Activated CD8-positive, alpha-beta memory T cell treated with anti-CD3 and anti-CD28 coated beads, Interleukin-2, amount 50 U/mL, for 4 hours (primary cell): ENCODE data around the gene PRIMA1.

Experiments
- DNase-seq: peaks from one replicate; pipeline ENCODE4 v3.0.0-alpha.2; 2020

PRIMA1 gene

DNA sequence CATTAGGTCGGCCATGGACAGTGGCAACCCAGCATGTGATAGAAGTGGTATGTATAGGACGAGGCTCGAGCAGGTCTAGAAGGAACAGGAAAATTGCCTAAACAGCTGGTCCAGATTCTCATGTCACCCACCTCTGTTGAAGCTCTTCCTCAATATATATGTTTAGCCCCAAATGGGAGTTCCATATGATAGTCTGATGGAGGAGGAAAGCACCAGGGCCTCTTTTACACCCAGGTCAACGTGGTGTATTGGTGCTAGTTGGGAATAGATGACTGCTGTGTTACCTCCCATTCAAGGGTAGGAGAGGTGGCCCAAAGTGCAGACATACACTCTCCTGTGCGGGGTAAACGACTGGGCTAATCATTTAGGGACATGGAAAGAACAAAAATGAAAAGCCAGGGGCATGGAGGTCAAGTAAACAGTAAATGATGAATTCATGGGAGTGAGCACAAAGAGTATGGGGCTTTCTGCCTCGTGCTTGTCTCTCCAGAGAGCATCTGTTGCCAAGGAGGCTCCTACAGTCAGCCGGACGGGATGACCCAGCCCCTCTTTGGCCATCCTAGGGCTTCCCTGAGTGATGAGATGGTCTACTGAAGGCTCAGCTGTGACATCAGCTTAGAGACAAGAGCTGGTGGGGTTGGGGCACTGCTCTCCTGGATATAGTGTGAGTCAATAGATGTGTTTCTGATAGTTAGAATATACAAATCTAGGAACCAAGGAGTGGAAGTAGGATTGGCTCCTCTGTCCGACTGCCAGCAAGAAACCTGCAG is 5.5 kb upstream of the PRIMA1 start:
- DNase-seq, result no peak

DNA sequence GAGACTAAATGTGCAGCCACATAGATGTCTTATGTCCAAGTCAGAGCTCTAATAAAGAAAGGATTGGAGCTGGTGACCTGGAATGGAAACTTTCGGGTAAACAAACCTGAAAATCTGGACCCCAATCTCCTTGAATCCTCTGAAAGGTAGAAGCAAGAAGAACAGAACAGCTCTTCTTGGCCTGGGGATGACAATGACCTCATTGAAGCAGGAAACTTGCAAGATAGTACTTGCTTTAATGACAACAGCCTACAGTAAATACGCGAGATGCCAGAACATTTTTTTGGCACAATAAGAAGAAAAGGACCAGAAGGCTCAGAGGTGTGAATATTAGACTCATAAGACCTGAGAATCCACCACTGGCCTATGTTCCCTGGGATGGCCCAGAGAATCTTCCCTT is 4.1 kb upstream of the PRIMA1 start:
- DNase-seq, result no peak

DNA sequence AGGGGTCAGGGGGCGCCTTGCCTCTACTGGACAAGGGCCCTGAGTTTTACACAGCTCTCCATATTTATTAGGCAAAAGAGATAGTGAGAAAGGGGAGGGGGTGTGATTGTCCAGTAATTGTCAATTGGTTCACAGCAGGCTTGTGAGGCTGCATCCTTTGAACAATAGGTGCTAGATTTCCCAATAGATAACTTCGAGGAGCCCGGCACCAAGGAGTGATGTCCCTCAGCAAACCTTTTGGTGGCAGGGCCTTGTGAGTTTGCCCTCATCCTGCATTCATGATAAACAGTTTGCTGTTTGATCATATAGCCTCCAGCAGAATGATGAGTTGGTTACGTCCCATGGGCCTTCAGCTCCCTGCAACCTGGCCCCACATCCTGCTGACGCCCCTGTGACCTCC is 2.7 kb upstream of the PRIMA1 start:
- DNase-seq, result no peak

DNA sequence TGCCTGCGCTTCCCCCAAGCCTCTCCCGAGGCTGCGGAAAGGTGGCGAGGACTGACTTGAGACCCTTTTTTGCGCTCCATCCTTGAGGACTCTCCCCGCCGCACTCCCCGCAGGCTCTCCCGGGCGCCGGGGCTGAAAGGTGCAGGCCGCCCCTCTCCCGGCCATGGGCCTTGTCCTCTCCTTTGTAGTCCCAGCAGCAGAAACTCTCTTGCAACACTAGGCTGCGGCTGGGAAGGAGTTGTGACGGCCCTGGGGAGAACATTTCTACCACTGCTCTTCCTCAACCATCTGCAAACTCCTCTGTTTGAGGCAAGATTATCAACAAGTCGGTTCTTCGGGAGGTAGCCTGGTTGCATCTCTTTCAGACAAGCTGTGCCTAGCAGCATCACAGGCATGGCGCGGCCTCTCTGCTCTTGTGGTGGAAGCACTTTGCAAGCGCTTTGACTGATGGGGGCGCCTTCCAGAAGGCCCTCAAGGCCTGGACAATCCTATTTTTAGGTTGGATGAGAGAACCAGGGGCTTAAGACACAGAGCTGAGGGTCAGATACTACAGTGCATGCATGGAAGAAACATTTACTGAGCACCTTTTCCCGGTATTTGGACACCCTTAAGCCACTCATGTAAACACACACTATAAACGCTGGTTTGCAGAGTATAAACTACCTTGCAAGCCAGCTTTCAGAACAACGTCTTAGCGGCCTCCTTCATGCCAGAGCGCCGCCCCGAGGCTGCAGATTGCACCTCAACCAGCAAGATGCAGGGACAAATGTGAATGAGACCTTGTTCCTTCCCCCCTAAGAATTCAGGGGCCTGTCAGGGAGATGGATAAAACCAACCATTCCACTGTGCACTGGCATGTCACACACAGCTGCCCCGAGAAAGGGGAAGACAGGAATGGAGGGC is 1.2 kb upstream of the PRIMA1 start:
- DNase-seq, result no peak

DNA sequence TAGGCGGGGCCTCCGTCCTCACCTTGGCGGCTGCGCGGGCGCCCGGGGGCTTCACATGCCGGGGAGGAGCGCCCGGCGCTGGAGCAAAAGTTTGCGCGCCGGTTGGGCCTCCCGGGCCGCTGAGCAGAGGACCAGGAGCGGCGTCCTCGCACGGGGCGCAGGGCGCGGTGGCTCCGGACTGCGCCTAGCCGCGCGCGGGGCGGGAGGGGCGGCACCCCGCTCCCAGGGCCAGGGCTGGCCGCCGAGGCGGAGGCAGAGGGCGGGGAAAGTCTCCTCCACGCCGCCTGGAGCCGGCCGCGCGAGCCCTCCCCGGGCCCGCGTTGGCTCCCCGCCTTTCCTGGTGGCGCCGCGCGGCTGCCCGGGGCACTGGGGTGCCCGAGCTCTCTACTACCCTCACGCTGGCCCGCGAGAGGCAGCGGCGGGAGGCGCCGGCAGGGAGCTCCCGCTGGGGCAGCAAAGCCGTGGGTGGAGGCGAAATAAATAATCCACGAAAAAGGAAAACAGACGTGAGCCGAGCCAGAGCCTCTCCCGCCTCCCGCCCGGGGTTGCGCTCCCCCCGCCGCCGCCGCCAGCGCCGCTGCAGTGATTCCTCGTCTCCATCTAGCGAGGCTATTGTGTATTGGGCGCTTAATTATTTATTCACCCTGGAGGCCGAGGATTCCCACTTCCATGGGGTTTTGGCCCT is 400 bp upstream of the PRIMA1 start:
- no peak for DNase-seq

DNA sequence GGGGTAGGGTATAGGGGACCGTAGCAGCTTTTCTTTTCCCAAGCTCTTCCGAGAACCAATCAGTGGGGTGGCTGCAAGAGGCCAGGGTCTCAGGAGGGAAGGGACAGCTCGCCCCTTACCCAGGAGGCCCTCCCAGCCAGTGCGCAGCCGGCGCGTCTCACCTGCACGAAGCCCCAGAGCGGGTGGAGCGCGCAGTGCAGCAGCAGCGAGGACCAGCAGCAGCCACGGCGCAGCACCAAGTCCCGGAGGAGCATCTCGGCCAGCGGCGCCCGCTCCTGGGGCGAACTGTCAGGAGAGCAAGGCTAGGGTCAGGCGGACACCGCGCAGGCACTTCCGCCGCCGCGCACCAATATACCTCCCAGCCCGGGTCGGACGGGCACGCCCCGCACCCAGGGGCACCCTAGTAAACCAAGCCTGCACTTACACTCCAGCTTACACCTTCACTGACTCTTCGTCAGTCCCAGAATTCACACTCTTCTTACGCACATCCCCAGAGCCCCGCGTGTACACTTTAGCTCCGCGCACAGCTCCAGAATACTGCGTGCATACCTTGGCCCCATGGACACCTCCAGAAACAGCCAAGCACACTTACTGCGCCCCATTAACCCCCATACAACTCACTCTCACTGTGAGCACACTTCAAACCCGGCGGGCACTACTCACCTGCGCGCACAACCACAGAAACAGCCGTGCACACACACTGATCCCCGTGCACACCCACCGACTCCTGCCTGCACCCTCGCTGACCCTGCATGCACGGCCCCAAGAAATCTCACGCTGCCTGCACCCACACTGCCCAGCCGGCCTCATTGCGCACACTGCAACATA is 606 bp downstream of the PRIMA1 start:
- no peak for DNase-seq

DNA sequence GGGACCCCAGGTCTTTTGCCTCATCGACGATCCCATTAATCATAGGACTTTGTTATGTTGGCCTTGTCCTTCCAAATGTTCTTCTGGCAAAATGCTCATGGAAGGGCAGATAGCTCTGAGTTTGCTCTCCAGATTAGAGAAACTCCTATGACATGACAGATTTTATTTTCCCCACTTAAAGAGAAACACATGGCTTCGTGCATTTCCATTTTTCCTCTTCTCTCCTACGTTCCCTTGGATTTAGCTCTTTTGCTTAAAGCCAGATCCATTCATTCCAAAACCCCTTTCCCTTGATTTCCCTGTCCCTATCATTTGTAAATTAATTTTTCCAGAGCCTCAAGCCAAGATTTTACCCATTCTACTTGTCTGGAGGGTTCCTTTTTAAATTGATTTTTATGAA is 2.9 kb downstream of the PRIMA1 start:
- no peak for DNase-seq

DNA sequence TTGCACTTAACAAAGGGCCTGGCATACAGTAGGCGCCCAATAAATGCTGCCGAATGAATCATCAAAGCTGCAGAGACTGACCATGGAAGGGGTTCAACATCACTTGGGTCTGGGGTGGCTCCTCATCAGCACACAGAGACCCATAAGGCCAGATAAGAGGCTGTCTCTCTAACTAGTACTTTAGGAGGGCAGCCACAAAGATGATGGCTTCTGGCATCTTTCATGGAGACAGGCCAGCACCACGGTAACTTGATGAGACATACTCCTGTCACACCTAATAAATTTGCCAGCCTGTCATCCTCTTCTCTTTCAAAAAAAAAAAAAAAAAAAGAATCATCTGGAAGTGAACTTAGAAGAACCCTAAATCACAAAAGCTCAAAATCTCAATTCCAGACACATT is 3.4 kb downstream of the PRIMA1 start:
- no peak for DNase-seq

DNA sequence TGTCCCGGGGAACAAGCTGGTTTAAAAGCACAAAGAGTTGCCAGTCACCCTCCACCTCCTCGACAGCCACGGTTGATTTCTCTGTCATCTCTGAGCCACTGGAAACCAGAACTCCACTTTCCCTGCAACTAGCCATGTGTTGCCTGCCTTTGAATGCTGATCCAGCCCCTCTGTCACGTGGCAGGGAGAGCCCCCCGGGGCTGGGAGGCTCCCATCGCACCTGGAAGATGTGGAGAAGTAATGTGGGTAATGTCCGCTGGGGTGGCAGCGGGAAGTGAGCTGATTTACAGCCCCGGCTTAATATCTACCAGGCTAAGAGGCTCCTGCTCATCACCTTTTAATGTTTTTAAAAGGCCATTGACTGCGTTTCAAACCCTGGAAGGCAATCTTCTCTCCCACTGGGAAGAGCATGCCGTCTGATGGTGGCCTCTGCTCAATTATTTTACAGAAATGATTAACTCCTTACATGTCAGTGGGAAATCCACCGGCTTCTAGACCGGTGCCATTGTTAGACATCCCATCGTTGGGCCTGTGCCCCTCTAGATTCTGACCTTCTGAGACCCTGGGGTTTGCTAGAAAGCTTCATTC is 7.4 kb downstream of the PRIMA1 start:
- no peak for DNase-seq

DNA sequence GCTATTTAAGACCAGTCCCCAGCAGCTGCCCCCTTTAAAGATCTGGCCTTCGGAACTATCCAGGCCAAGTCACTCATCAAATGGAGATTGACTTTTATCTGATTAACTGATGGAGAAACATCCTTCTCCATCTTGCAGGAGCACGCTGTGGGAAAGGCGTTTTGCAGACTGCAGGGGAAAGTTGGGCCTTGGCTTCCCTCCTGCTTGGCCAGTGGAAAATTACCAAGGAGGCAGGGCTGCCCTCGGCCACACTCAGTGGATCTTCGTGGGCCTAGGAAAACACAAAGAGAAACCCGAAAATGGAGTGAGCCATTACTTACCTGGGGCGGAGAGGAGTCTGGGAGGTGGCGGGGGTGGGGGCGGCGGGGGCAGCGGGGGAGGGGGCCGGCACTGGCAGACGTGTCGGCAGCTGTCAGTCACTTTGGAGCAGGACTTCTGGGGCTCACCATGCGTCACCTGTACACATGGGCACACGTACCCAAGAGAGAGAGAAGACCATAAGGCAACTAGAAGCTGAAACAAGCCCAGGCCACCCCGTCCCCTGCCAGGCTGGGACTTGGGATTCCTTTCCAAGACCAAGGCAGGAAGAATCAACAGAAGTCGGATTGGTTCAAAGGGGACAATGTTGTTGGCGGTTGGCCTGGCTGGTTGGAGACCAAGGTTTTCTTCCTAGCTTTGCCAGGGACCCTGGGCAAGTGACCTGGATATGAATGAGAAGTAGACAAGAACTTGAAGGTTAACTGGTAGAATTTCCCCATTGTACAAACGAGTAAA is 9.2 kb downstream of the PRIMA1 start:
- no peak for DNase-seq

DNA sequence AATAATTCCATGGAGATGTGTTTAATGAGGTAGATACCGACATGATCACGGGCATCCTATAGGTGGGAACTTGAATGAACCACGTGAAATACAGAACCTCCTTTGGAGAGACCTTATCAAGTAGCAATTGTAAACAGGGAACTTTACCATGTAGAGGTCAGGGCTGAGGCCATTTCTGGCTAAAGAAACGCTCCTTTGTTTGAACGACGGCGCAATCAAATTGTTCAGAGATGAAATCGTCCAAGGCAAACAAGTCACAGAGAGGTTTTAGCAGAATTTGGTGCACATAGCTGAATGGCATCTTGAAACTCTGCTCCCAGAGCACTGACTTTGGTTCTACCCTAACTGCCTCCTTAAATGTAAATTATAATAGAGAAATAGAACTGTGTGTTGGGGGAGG is 9.8 kb downstream of the PRIMA1 start:
- DNase-seq, result no peak

DNA sequence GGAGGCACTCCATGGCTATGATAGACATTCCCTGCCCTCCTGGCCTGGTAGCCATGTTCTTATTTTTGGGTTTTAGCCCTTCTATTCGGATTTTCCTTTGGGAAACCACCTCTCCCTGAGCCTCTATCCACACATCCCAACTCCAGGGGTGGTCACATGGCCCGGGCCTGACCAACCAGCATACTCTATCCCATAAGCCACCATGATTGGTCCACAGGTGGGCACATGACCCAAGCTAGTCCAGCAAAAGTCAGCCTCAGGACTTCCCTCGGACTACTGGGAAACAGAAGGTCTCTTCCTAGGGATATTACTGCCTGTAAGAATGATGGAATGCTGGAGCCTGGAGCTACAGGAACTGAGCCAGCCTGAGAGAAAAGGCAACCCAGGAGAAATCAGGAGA is 12.5 kb downstream of the PRIMA1 start:
- no peak for DNase-seq

DNA sequence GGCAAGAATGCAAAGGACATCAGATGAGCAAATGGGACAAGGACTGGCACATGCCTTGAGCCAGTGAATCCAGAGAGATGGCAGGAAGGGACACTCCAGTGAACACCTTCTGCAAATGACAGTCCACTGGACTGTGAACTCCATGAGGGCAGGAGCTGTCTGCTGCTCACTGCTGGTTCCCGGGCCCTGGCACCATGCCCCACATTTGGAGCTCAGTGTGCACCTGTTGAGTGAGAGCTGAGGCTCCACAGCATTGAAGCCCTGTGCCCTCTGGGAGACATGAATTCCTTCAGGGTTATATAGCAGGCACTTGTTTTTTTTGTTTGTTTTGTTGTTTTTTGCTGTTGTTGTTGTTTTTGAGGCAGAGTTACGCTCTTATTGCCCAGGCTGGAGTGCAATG is 13.1 kb downstream of the PRIMA1 start:
- no peak for DNase-seq

DNA sequence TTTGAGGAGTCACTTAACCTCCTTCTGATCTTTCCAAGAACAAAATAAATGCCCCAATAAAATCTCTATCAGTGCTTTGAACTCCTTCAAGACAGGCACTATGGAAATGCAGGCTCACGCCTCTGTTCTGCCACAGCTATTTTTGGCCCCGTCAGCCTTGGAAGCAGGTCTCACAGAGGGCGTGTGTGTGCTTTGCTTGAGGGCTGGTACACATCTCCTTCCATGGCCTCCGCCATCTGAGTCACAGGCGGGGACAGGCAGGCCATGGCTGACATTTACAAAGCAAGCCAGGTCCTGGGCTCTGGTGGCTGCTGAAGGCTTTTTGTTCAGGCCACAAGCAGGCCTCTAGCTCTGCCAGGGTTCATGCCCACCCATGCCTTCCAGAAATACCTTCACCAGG is 16.0 kb downstream of the PRIMA1 start:
- DNase-seq, result no peak

DNA sequence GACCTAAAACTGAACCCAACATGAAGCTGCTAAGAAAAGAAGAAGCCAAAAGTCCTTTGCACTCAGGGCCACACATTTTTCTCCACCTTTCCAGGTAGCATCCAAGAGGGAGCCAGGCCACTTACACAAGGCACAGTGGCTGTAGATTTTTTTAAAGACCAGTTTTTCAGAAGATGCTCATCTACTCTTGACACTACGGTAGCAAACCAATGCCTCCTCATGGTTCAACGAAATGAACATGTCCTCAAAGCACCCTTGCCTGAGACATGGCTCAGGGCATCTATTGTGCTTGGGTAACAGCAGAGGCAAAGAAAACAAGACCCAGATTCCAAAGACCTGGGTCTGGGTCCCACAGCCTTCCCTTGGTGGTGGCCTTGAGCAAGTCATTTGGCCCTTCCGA is 22.3 kb downstream of the PRIMA1 start:
- DNase-seq, result no peak

DNA sequence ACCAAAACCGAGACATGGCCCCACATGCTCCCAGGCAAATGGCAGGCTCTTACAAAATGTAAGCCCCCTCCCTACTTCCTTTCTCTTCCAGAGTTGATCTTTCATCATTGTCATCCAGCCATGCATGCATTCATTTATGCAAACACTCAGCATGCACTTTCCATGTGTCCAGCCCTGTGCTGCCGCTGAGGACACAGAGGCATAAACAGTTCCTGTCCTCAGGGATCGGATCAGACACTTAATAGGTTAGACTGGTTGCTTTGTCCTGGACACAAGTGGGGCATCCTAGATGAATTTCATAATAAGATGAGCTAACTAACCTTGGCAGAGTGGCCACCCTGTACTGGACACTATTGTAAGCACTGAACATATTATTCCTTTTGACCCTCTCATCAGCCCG is 23.1 kb downstream of the PRIMA1 start:
- DNase-seq, result no peak

DNA sequence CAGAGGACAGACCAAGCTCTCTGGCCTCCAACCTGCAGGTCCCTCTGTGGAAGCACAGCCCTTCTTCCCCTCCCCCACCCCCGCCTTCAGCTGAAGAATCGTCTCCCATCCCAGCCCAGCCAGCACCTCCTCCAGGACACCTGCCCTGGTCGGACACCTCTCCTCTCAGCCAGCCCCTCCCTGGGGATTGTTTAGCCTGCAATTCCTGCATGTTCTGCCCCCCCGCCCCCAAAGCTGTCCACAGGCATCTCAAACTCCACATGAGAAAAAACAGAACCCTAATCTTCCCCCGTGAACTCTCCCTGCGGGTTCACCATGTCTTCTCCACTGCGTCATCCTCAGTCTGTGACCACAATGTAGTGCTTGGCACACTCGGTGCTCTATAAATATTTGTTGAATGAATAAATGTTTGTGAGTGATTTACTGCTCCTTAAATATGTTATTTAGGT is 24.1 kb downstream of the PRIMA1 start:
- DNase-seq, result no peak

DNA sequence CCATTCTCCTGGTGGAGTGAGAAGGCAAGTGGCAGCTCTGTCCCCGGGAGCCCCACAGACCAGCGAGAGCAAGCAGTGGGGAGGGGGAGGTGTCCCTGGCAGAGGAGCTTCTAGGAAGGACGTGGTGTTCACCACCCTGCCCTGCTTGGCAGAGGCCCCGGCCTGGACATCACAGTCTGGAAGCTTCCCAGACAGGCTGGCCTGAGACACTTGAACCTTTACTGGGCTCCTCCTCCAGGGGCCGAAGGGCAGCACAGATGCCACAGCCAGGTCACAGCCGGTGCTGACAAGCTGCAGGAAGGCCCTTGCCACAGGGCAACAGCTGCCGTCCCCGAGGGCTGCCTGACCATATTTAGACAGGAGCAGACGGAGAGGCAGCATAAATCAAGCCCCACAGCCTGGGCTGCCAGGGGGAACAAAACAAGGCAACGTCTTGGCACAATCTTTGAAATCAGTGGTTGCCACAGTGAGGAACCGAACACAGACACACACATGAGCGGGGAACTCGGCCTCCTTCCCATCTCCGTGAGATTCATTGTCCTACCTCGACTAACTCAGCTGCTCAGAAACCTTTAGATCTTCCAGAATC is 28.5 kb downstream of the PRIMA1 start:
- DNase-seq, result no peak

DNA sequence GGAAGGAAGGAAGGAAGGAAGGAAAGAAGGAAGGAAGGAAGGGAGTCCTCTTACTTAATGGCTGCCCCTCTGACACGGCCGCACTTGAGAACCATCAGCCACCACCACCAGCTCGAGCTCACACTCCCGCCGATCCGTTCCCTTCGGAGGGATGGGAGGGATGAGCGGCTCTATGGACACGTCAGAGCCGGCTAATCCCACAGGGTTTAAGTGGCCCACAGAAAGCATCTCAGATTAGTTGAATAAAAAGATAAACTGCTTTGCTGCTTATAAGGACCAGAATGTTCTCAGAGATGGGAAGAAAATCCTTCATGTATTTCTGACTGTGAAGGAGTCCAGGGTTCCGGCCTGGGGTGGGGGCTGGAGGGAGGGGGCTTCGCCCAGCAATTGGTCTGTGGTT is 31.1 kb downstream of the PRIMA1 start:
- DNase-seq, result no peak

DNA sequence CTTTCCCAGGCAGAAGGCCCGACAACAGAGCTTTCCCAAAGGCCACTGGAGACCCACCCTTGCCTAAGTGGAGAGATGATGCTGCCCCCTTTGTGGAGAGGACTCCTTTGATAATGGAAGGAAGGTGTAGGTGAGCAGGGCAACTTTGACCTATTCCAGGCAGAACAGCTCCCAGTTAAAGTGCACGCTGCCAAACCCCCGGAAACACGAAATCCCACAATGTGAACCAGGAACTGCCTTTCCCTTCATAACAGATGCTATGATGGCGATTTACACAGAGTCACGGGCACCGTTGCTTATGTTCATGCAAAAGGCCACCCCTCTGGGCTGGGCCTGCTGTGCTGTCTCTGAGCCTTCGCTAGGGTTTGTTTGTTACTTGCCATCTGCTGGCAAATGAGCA is 34.6 kb downstream of the PRIMA1 start:
- no peak for DNase-seq

DNA sequence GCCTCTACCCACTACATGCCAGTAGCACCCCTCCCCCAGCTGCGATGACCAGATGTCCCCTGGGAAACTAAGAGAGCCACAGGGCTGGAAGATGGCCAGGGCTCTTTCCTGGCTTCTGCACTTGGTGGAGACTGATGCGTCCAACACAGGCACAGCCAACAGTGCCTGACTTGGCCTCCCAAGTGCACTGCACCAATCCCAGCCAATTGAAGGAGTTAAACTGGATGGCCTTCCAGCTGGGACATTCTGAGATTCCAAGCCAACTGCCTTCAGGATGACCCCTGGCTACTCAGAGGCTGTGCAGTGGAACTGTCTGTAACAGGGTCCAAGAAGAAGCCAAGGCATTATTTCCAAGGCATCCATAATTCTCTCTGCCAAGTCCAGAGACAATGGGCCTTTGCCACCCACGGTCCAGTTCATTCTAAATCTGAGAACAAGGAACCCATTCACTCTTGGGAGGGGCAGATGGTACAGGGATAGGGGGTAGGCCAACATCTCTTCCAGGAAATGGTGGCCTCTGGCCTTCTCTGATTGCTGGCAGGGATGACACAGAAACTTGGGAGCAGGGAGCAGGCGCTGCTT is 35.2 kb downstream of the PRIMA1 start:
- no peak for DNase-seq
